GM12878 (cell line): Measurements from ENCODE around the gene ASB2. TPM values are rescaled to one million over a fixed set of nuclear protein-coding genes. Genes with fewer than 3 reads are reported as not detected.
A peak's percentile ranks its signal among the peaks of the same experiment; 100 is the strongest.

Experiments
- ATAC-seq: fragments of 200-7000 bp; cut with Tn5 transposase; 3 replicates; pipeline ENCODE4 v1.9.1; 2020; ENCODE audit warnings: mild to moderate bottlenecking, moderate library complexity
- BruUV-seq: library from RNA; stranded (reverse); fragments of 400-500 nt; replicated peaks from 2 replicates; lab custom pipeline; 2021; lab: Mats Ljungman, UMichigan
- CTCF ChIA-PET: fragments of 300-600 bp; sonication (Branson Sonifier 250); formaldehyde crosslinking; extraction: SDS; loops from one replicate; lab custom pipeline; 2021; ENCODE audit warnings: inconsistent platforms; lab: Yijun Ruan, JAX
- POLR2A ChIA-PET: fragments of 350-600 bp; formaldehyde crosslinking; extraction: SDS; loops from one replicate; lab custom pipeline; 2021; ENCODE audit warnings: inconsistent platforms; lab: Charles Lee
- RAD21 ChIA-PET: fragments of 300-600 bp; sonication (Branson Sonifier 250); formaldehyde crosslinking; loops from one replicate; lab custom pipeline; 2023; ENCODE audit warnings: antibody characterized with exemption; ENCODE audit not compliant: unreplicated experiment; lab: Charles Lee
- SMC1A ChIA-PET: fragments of 300-600 bp; sonication (Branson Sonifier 250); formaldehyde crosslinking; loops from one replicate; lab custom pipeline; 2023; ENCODE audit not compliant: unreplicated experiment, uncharacterized antibody; lab: Charles Lee
- DNase-seq: peaks from one replicate; pipeline ENCODE4 v3.0.0-alpha.2; 2011; ENCODE audit warnings: low read depth, low spot score
- FAIRE-seq: peaks from 3 replicates; lab custom pipeline; 2011; peaks lifted over from hg19 to GRCh38; lab: Jason Lieb, UNC
- H2AFZ ChIP-seq: 2 replicates; pipeline ENCODE4 v1.6.0; 2011; ENCODE audit warnings: low read depth, low read length, control low read depth; ENCODE audit not compliant: control insufficient read depth
- H3K27ac ChIP-seq: 2 replicates; pipeline ENCODE4 v1.5.1; 2011; ENCODE audit warnings: control low read depth; ENCODE audit not compliant: control insufficient read depth, insufficient read depth
- H3K27me3 ChIP-seq, 2 experiments: replicated peaks in 1 of 2; 2 replicates each; pipeline versions ENCODE4 v1.6.0 to v1.6.1; 2011; ENCODE audit warnings: low read length in 1 of 2; ENCODE audit not compliant: control insufficient read depth in 2 of 2, insufficient read depth in 2 of 2
- H3K36me3 ChIP-seq, 2 experiments: 2 replicates each; pipeline ENCODE4 v1.5.1; 2011; ENCODE audit warnings: low read length in 1 of 2; ENCODE audit not compliant: control insufficient read depth in 2 of 2, insufficient read depth in 2 of 2
- H3K4me1 ChIP-seq: 2 replicates; pipeline ENCODE4 v1.6.1; 2011; ENCODE audit warnings: mild to moderate bottlenecking, low read length, moderate library complexity, mixed read lengths; ENCODE audit not compliant: control insufficient read depth, insufficient read depth
- H3K4me2 ChIP-seq: 2 replicates; pipeline ENCODE4 v1.6.0; 2011; ENCODE audit warnings: control low read depth; ENCODE audit not compliant: control insufficient read depth, insufficient read depth
- H3K4me3 ChIP-seq: fragments of 200-600 bp; sonication (generic); 2 replicates; pipeline ENCODE4 v1.5.1; 2016
- H3K79me2 ChIP-seq: 2 replicates; pipeline ENCODE4 v1.6.0; 2011; ENCODE audit warnings: low read length; ENCODE audit not compliant: control insufficient read depth, insufficient read depth
- H3K9ac ChIP-seq: 2 replicates; pipeline ENCODE4 v1.8.0; 2011; ENCODE audit warnings: low read length, control low read depth, mixed read lengths; ENCODE audit not compliant: control insufficient read depth, insufficient read depth
- H3K9me3 ChIP-seq: replicated peaks from 3 replicates; pipeline ENCODE4 v1.5.1; 2011; ENCODE audit warnings: mild to moderate bottlenecking, low read length; ENCODE audit not compliant: control insufficient read depth, insufficient read depth
- H4K20me1 ChIP-seq: 2 replicates; pipeline ENCODE4 v1.6.0; 2011; ENCODE audit not compliant: control insufficient read depth, insufficient read depth
- ESRRA ChIP-seq: IDR thresholded peaks from 2 replicates; pipeline ENCODE4 v1.6.1; 2012; ENCODE audit warnings: mild to moderate bottlenecking, low read length, improper control_type of control experiment
- FOS ChIP-seq: IDR thresholded peaks from 3 replicates; pipeline ENCODE4 v1.6.1; 2011; ENCODE audit warnings: borderline replicate concordance; ENCODE audit not compliant: insufficient read length; ENCODE audit errors: extremely low read depth
- MTA2 ChIP-seq: fragments of 450-650 bp; IDR thresholded peaks from 2 replicates; pipeline ENCODE4 v1.6.1; 2016; ENCODE audit warnings: low read depth, mild to moderate bottlenecking, moderate library complexity
- NFYA ChIP-seq: IDR thresholded peaks from 2 replicates; pipeline ENCODE4 v1.6.1; 2011; ENCODE audit warnings: low read depth, mild to moderate bottlenecking, low read length, improper control_type of control experiment, borderline replicate concordance
- ZSCAN29 ChIP-seq: fragments of 450-650 bp; IDR thresholded peaks from 2 replicates; pipeline ENCODE4 v1.6.1; 2017; ENCODE audit warnings: mild to moderate bottlenecking, moderate library complexity
- WGBS: methylation state at CpG from one replicate; pipeline ENCODE4 v1.1.6; 2016; ENCODE audit warnings: low lambda C conversion rate; ENCODE audit not compliant: insufficient replicate concordance, insufficient coverage; ENCODE audit errors: missing lambda C conversion rate; 5-methylcytosine and 5-hydroxymethylcytosine counted together
- in situ Hi-C: fragments of 300-500 bp; cut with MboI; formaldehyde crosslinking; loops from 9 replicates; pipeline ENCODE4 v1.14.3; 2018; ENCODE audit warnings: mixed read lengths
- intact Hi-C: fragments of 100-400 bp; cut with micrococcal nuclease; formaldehyde crosslinking; loops from one replicate; pipeline ENCODE4 v1.14.2; 2022; ENCODE audit not compliant: unreplicated experiment
- polyA plus RNA-seq, 11 experiments: library from polyadenylated mRNA; depleted of rRNA in 4 of 11; unstranded in 6 of 11; stranded (reverse) in 5 of 11; fragments of >200 nt; fragmentation: Nextera tagmentation in 4 of 11; fragmentation: Illumina TruSeq in 1 of 11; extraction: Ambion mirVana in 4 of 11; extraction: Trizol in 1 of 11; gene quantifications; 1 replicate in 1 of 11; 2 replicates in 10 of 11; pipeline versions ENCODE4 v1.2.1 to v1.2.3, GENCODE V29; 2011 to 2016; ENCODE audit warnings: inconsistent platforms in 2 of 11, missing spikeins in 2 of 11, low read depth in 1 of 11
- total RNA-seq, 4 experiments: library from RNA; depleted of rRNA in 3 of 4; stranded (reverse); fragments of >200 nt in 3 of 4; fragmentation: Illumina TruSeq in 1 of 4; extraction: Trizol in 1 of 4; gene quantifications; 2 replicates each; pipeline versions ENCODE4 v1.2.1 to v1.2.3, GENCODE V29; 2013 to 2021
- TF ChIP-seq, protein P1 (sequence below), 3 experiments: IDR thresholded peaks in 2 of 3; conservative IDR thresholded peaks in 1 of 3; 2 replicates each; pipeline ENCODE4 v1.5.1; 2011; ENCODE audit warnings: low read depth in 3 of 3, low read length in 3 of 3, mild to moderate bottlenecking in 3 of 3, control low read depth in 2 of 3, moderate library complexity in 2 of 3, inconsistent platforms in 1 of 3, mixed read lengths in 1 of 3; ENCODE audit not compliant: control insufficient read depth in 2 of 3, insufficient read depth in 1 of 3; ENCODE audit errors: extremely low read depth in 1 of 3

The ASB2 gene
- total and polyA plus RNA-seq, 10 of the 15 experiments (the other 5 are each of a cell fraction or from before 2014, with no cell fraction given), result 3.0 to 54.8 (median 33.5) TPM

DNA sequence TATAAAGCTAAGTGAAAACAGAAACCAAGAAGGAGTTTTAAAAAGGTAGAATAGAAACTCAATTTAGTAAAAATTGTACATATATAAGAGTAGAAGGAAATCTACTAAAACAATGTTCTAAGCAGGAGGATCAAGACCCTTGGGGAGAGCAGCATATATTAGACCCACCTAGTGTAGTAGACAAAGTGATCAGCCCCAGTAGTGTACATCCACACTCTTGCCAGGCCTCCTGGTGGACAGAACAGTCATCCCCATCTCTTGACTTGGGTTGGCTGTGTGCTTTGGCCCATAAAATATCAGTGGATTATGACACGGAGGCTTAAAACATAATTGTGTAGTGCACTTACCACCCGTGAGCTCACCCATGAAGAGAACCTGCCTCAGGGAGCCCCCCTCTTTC lies 38.9 kb upstream of the ASB2 start:
- Histone ChIP-seq H3K79me2 (no peaks in the 10 kb centered on the region), H3K9ac (no peak overlapping the region), H3K9me3 (no peaks in the 10 kb centered on the region; the same call in 2 of the 3 replicates), H3K27ac (no peak overlapping the region), H3K36me3 (no peaks in the 10 kb centered on the region), H3K4me1 (peaks cover 21% of the 10 kb centered on the region), H3K4me2 (no peak overlapping the region), H3K4me3 (no peak overlapping the region), H3K27me3 (peaks cover 0 to 2% of the 10 kb centered on the region in 2 experiments; a peak in 1 of 4 replicates), H4K20me1 (no peaks in the 10 kb centered on the region), H2AFZ (no peak overlapping the region)
- BruUV-seq, result no TSS peak
- in situ Hi-C loops, result no loop called here
- 32% methylated on average over 2 of the region's 2 CpGs for whole genome bisulfite sequencing
- FAIRE-seq (no peak), DNase-seq (no peak), ATAC-seq (peak; percentile 48)
- TF ChIP-seq, protein P1, sequence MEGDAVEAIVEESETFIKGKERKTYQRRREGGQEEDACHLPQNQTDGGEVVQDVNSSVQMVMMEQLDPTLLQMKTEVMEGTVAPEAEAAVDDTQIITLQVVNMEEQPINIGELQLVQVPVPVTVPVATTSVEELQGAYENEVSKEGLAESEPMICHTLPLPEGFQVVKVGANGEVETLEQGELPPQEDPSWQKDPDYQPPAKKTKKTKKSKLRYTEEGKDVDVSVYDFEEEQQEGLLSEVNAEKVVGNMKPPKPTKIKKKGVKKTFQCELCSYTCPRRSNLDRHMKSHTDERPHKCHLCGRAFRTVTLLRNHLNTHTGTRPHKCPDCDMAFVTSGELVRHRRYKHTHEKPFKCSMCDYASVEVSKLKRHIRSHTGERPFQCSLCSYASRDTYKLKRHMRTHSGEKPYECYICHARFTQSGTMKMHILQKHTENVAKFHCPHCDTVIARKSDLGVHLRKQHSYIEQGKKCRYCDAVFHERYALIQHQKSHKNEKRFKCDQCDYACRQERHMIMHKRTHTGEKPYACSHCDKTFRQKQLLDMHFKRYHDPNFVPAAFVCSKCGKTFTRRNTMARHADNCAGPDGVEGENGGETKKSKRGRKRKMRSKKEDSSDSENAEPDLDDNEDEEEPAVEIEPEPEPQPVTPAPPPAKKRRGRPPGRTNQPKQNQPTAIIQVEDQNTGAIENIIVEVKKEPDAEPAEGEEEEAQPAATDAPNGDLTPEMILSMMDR (IDR thresholded peaks at IDR 0.05 in 2 of 3, conservative IDR thresholded peaks at IDR 0.05 in 1 of 3; ENCODE audit: control insufficient read depth in 2 of 3, extremely low read depth in 1 of 3, insufficient read depth in 1 of 3, low read depth in 3 of 3, low read length in 3 of 3), result 0 out of 6 replicates have a peak, but pooled peaks of 2 of the 3 experiments have one; percentile 5 to 9
- TF ChIP-seq MTA2, result no peak
- ChIA-PET POLR2A (interaction anchor here (1.4 kb wide), 1 partner anchor 11 kb away, joined by 3 read pairs; the partner anchor contains the start of gene OTUB2), RAD21 (no interaction called here), CTCF (interaction anchor here (1.2 to 8.1 kb wide), 8 partner anchors 11 to 121 kb away, joined by 3 to 56 read pairs (median 4); no protein-coding TSS in a partner anchor), SMC1A (interaction anchor here (0.7 to 5.4 kb wide), 5 partner anchors 10 to 114 kb away, joined by 3 to 26 read pairs (median 4); partner anchors contain the start of genes IFI27L2 and OTUB2)
- intact Hi-C loops, result no loop called here

DNA sequence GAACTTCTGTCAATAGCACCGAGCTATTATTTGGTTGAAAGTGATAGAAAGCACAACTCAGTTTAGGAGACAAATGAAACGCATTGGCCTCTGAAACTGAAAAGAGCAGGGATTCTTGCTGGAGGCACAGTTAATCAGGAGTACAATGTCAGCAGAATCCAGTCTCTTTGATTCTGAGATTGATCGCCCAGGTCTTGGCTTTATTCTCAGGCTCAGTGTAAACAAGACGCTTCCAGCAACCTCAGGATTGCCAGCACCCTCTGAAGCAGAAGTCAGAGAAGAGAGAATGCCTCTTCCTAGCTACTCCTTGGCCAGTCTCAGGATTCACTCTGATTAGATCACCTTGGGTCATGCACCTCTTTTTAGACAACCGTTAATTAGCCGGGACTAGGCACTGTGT lies 38.0 kb upstream of the ASB2 start:
- in situ Hi-C loops (no loop called here), intact Hi-C loops (no loop called here)
- H4K20me1 ChIP-seq, result no peaks in the 10 kb centered on the region
- no peaks in the 10 kb centered on the region; the same call in 2 of the 3 replicates for H3K9me3 ChIP-seq
- RAD21 ChIA-PET, result no interaction called here
- DNase-seq, result no peak
- WGBS, result 54% methylated on average over 6 of the region's 6 CpGs
- peaks cover 0 to 2% of the 10 kb centered on the region in 2 experiments; a peak in 1 of 4 replicates for H3K27me3 ChIP-seq
- no TSS peak for BruUV-seq
- TF ChIP-seq ZSCAN29, result no peak
- TF ChIP-seq ESRRA, result no peak
- no peak for TF ChIP-seq NFYA
- TF ChIP-seq FOS, result no peak
- no peaks in the 10 kb centered on the region for H3K36me3 ChIP-seq
- no peak overlapping the region for H3K9ac ChIP-seq
- no peak overlapping the region for H3K4me3 ChIP-seq
- no peak overlapping the region for H3K4me2 ChIP-seq
- peaks cover 29% of the 10 kb centered on the region for H3K4me1 ChIP-seq
- H2AFZ ChIP-seq, result no peak overlapping the region
- CTCF ChIA-PET, result interaction anchor here (1.2 to 8.1 kb wide), 8 partner anchors 10 to 122 kb away, joined by 3 to 56 read pairs (median 5); no protein-coding TSS in a partner anchor
- no peak for FAIRE-seq
- no peak overlapping the region for H3K27ac ChIP-seq
- SMC1A ChIA-PET, result interaction anchor here (0.9 to 5.4 kb wide), 5 partner anchors 9 to 74 kb away, joined by 3 to 26 read pairs (median 4); partner anchors contain the start of gene OTUB2
- ATAC-seq, result no peak
- POLR2A ChIA-PET, result interaction anchor here (1.4 kb wide), 1 partner anchor 12 kb away, joined by 3 read pairs; the partner anchor contains the start of gene OTUB2
- H3K79me2 ChIP-seq, result no peaks in the 10 kb centered on the region
